HG02938 (cell line): ENCODE measurements around the gene LENG1.

ENCODE experiments used
- ATAC-seq: cut with Tn5 transposase; IDR thresholded peaks from one replicate; pipeline ENCODE4 v1.9.1; 2021; ENCODE audit warnings: mild to moderate bottlenecking, moderate library complexity; ENCODE audit not compliant: unreplicated experiment

The LENG1 gene

DNA sequence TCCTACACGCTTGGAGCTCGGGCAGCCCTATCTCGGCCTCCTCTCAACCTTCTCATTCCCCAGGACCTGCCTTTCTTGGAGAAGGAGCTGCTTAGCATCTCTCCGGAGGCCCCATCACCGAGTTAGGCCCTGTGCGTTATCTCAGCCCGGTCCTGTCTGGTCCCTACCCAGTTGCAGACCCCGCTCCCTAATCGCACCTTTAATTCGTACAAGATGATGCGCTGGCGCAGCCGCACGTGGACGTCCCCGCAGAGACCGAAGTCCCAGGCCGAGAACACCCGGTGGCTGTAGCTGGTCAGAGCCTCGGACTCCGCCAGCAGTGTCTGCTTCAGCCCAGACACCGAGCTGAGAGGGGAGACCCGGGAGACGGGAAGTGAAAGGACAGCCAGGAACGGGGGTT, 5.7 kb upstream of the LENG1 start:
- no peak for ATAC-seq

DNA sequence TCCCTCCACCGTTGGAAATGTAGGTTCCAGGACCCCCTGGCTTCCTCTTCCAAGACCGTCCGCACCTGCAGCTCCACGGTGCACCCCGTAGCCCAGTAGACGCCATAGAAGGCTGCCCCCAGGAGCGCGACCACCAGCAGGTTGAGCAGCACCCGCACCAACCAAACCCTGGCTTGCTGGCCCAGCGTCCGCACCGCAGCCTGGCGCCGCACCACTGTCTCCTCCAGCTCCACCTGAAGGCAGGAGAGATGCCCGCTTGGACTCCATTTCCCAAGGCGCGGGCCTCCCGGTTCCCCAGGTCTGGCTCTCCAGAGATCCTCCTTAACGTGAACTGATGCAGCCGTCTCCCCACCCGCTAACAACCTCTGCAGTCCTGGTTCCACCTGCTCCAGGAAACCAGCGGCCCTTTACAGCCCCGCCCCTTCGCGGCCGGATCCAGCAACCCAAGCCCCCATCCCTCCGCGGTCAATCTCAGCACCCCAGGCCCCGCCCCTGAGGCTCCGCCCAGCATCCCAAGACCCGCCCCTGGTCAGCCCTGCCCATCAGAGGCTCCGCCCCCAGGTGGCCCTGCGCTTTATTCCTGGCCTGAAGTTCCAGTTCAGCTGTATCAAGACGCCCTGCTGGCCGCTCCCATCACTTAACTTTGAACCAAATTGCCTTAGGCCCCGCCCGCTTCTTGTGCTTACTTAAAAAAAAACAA, 5.0 kb upstream of the LENG1 start:
- ATAC-seq = no peak

DNA sequence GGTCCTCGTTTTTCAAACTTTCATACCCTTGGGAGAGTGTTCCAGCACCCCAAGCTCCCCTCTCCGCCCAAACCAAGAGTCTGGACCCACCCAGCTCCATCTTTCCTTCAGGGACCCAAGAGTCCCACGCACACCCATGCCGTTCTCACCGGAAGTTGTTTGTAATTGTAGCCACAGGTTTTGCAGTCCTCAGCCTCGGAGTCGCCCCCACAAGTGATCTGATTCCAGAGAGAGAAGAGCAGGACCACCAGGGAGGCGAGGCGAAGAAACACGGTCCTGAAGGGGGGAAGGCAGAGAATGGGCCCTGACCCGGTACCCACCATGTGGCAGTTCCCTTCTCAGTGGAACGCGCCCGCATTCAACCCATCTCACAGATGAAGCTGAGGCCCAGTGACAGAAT, 3.4 kb upstream of the LENG1 start:
- no peak for ATAC-seq

DNA sequence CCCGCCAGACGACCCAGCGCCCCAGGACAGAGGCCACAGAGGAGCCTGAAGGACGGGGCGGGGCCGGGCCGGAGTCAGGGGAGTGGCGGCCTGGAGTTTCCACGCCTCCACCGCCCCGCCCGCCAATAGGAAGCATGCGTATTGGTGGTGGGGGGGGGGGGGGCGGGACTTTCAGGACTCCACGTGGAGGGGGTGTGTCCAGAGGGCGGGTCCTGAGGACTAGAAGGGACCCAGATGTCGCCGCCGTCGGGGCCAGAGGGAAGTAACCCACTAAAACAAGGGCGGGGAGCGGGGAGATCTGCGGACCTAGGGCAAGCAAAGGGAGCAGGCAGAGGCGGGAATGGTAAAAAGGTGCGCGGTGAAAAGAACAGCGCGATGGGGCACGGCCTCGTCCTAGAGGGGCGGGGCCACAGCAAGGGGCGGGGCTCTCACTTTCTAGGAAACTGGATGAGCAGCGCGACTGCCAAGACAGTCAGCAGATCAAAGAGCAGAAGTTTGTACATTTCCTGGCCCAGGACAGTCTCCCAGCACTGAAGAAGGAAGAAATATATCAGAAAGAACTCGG, 2.8 kb upstream of the LENG1 start:
- ATAC-seq = no peak

DNA sequence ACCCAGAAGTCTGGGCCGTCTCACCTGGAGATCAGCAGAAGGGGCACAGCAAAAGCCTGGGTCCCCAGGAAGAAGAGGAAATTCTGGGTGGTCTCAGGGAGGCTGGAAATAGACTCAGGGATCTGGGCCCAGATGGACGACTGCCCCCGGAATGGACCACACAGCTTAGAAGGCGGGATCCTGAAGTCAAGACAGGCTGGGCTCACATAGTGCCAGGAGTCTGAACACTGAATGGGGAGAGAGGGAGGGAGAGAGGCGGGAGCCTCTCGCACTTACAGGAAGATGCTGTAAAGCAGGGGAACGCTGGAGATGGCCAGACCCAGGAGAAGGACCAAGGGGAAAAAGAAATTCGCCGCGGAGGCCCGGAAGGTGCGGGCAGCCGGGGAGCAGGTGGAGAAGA, 1.3 kb upstream of the LENG1 start:
- no peak for ATAC-seq

DNA sequence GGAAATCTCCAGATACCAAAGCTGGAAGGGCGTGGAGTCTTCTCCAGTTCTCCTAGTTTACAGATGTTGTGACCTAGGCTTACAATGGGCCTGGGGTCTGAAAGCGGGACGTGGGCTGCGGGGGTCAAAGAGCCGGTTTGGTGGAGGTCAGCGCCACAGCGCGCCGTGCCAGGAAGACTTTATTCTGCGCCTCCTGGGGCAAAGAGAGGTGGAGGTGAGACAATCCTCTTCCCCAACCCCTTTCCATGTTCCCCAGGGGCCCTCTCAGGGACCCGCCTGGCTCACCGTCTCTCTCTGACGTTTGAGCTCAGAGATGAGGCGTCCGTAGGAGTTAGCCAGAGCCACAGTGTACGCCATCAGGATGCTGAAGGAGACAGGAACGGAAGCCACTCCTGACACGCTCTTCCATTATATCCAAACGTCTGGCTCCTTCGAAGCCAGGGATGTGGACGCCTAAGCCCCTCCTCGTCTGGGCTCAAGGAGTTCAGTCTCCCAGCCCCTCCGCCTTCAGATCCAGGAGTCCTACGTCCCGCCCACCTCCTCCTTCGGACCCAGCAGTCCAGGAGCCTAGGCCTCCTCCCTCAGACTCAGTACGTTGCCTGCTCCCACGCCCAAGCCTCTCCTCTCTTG, 776 bp upstream of the LENG1 start:
- ATAC-seq = no peak

DNA sequence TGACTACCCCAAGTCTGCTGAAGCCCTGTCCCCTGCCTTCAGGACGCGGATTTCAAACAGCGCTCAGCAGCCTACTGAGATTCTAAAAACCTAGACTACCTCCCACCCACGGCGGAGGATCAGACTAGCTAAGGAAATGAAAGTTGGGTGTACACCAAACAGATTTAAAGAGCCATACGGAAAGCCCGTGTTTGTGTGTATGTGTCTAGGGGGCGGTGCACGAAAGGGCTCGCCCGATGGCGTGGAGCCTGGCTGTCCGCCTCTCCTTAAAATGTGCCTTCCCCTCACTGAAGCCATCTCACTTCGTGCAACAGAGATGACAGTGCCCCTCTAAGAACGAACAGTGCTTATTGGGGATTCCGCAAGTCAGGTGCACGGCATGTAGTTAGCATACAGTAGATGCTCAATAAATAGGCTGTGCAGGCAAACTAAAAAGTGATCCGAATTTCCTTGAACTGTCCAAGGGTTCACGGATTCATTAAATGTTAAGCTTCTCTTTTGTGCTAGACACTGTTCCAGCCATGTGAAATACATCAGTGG, 639 bp downstream of the LENG1 start:
- no peak for ATAC-seq

DNA sequence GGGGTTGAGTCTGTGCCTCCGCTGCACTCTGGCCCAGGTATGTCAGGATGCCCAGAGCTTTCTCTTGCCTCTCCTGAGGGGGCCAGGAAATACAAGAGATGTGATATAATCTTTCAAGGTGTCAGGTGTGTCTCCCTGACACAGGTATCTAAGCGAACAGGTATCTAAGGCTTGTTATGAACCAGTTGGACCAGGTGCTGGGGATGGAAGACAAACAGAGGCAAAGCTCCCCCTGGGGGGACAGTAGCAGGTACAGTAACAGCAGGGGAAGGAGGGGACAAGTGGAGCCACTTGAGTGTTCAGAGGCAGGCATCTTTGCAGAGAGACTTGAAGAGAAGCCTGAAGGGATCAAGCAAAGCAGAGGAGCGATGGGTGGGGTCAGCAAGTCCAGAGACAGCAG, 2.6 kb downstream of the LENG1 start:
- no peak for ATAC-seq

DNA sequence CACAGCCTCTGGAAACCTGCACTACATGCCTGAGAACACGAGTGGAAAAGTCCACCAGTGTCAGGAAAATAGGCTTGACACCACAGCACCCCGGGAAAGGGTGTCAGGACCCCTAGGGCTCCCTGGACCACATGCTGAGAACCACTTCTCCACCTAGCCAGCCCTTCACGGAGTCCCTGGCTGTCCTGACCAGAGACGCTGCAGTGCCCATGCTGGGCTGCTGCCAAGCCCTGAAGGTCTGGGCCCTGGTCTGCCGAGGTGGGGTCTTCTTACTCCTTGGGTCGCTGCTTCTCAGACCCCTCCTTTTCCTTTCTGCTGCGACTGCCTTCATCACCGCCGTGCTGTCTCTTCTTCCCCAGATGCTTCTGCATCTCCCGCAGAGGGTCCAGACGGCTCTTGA, 3.0 kb downstream of the LENG1 start:
- no peak for ATAC-seq

DNA sequence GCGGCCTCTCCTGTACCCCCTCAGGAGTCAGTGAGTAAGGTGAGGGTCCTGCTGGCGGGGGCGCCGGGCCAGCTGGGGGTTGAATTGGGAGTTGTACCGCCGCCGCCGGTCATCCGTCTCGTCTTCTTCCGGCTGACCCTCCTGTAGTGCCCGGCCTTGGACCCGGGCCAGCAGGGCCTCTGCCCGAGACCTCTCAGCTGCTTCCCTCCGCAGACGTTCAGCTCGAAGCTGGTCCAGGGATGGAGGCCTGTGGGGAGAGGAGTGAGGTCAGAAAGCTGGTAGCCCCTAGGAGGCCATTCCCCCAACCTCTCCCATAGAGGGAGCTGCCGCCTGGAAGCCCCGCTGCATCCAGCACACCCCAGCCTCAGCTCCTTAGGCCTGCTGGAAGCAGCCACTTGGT, 3.8 kb downstream of the LENG1 start:
- ATAC-seq = no peak

DNA sequence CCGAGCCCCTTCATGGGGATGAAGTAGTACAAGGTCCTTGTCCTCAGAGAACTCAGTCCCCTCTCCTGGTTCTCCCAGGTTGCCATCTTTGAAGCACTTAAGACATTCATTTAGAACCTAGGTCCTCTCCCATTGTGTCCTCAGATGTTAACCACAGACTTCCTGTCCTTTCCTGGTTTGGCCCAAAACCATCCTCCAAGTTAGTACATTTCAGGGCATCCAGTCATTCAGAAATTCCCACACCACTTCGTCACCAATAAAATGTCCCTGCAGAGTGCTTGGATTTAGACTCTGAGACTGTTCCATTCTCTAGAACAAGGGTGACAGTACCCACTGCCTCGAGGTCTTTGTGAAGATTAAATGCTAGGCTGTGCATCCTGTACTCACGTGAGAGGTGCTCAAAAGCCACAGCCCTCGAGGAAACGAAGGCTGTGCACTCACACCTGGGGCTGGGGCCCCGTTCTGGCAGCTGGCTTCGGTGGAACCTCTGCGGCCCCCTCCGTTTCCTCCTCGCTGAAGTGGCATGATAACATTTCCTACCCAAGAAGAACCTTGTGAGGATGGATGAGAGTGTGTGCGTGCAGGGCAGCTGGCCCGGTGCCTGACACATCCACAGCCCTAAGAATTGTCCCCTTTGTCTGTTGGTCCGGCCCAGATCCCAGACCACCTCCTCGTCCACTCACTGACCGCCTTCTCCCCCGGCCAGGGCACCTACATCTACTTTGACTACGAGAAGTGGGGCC, 4.7 kb downstream of the LENG1 start:
- ATAC-seq = no peak

DNA sequence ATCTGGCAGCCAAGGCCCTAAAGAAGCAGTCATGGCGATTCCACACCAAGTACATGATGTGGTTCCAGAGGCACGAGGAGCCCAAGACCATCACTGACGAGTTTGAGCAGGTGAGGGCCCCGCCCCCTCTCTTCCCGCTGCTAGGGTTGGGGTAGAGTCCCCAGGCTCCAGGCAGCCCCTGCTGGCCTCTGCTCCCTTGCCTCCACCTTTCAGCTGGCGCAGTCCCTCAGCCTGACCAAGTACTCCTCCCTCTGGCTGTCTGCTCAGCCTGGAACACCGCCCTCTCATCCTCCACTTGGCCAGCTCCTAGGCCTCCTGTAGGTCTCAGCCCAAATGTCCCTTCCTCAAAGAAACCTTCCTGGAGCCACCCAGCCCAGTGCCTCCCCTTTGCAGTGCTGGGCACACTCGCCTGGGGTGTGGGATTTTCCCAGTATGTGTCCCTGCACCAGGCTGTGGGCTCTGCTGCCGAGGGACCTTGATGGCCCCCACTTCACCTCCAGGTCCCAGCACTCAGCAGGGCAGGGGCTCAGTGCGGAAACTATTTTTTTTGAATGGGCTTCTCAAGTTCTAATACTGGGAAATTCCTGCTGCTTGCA, 5.7 kb downstream of the LENG1 start:
- no peak for ATAC-seq

DNA sequence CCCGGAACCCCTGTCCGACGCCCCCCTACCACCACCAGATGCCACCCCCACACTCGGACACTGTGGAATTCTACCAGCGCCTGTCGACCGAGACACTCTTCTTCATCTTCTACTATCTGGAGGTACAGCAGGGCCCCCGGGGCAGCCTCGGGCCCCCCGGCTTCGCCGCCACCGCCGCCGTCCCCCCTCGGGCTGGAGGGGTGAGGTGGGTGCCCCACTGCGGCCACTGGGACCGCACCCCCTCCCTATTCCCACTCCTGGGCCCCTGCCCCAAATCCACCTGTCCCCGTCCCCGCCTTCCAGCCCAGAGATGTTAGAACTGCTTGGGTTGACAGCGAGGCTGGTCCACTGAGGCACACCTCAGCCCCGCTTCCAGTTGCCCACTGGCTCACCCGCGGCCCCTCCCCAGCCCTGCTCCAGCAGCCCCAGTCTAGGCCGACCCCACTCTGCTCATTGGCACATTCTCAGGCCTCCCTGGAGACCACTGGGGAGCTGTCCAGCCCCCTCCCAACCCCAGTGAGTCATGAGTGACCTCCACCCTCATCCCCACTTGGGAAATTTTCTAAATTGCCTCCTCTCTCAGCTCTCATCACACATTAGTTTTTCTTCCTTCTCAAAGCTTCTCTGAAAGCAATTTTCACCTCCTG, 6.5 kb downstream of the LENG1 start:
- ATAC-seq = no peak

DNA sequence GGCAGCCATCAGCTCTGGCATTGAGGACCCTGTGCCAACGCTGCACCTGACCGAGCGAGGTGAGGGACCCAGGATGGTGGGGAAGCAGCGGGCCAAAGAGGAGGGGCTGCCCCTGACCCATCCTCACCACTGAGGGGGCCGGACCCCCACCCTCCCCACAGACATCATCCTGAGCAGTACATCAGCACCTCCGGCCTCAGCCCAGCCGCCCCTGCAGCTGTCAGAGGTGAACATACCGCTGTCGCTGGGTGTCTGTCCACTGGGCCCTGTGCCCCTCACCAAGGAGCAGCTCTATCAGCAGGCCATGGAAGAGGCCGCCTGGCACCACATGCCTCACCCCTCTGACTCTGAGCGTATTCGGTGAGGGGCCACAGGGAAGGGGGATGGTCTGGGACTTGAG, 7.3 kb downstream of the LENG1 start:
- ATAC-seq = no peak

DNA sequence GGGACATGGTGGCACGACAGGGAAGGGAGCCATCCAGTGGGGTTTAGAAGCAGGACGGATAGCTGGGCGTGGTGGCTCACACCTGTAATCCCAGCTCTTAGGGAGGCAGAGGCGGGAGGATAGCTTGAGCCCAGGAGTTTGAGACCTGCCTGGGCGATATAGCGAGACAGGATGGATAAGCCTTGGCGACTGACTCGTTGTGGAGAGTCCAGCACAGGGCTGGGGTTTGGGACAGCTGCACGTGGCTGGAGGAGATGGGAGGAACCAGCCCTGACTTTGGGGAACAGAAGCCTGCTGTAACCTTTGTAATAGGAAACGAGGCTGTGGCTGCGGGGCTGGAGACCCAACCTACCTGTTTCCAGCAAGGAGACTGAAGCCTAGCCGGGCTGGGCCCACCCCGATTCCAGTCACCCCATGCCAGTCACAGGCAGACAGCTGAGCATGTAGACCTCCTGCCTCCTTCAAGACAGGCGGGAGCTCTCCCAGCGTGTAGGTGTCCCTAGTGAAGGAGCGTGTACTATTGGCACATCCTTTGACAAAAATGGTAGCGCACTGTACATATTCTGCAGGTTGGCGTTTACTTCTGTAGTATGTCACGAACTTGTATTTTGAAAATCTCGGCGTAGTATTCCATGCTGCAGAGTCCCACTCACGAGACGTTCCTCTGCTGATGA, 8.0 kb downstream of the LENG1 start:
- ATAC-seq = no peak

DNA sequence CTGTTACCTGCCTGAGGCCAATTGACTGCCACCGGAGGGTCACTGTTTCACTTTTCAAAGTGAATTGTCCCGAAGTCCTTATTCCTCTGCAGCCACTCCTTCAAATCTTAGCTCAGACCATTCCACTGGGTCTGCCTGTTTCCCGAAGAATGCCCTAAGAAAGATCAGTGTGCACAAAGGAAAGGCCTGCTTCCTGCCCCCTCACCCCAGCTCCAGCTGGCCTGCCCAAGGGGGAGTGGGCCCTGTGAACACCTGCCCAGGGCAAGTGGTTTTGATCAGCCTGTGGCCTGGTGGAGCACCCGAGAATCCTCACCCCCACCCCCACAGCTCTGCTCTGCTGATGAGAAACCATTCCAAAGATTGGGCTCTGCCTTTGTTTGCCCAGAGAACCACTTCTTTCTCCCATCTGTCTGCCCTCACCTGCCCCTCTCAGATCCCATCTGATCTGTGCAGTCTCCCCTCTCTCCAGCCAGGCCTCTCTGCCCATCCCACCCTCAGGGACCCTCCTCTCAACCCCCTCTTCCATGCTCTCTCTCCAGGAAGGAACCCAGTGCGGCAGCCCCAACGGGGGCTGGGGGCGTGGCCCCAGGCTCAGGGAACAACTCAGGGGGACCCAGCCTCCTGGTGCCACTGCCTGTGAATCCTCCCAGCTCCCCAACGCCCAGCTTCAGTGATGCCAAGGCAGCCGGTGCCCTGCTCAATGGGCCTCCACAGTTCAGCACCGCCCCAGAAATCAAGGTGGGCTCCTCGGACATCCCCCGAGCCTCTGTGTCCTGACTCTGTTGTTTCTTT, 10.3 kb downstream of the LENG1 start:
- no peak for ATAC-seq

DNA sequence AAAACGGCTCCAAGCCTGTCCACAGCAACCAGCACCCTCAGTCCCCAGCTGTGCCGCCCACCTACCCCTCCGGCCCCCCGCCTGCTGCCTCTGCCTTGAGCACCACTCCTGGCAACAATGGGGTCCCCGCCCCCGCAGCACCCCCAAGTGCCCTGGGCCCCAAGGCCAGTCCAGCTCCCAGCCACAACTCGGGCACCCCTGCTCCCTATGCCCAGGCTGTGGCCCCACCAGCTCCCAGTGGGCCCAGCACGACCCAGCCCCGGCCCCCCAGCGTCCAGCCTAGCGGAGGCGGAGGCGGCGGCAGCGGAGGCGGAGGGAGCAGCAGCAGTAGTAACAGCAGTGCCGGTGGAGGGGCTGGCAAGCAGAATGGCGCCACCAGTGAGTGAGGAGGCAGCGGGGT, 11.4 kb downstream of the LENG1 start:
- ATAC-seq = no peak

DNA sequence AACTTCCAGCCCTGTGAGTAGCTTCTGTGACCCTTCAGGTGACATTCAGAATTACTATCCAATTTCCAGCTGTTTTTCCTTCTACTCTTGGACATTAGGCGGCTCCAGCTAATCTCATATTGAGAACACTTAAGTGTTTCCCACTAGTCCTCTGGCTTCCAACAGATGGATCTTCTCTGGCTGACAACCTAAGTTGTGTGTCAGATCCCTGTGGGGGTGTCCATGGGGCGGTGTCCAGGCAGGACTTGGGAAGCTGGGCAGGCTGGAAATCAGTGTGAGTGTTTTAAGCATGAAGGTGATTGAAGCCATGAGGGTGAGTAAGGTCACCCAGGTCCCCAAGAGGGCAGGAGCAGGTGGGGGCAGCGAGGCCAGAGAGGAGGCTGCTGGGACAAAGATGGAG, 11.8 kb downstream of the LENG1 start:
- no peak for ATAC-seq

DNA sequence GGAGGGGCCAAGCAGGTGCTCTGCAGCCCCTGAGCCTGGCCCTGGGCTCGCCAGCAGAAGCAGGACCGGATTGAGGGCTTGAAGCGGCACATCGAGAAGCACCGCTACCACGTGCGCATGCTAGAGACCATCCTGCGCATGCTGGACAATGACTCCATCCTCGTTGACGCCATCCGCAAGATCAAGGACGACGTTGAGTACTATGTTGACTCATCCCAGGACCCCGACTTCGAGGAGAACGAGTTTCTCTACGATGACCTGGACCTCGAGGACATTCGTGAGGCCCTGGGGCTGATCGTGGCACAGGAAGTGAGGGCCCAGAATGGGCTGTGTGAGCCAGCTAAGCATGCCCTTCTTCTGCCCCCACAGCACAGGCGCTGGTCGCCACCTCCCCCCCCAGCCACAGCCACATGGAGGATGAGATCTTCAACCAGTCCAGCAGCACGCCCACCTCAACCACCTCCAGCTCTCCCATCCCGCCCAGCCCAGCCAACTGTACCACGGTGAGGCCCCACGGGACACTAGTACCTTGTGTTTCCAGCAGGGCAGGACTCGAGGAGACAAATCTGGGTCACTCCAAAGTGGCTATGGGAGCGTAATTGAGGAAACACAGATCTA, 13.9 kb downstream of the LENG1 start:
- no peak for ATAC-seq
